GM19372 (cell line): ENCODE data around the gene TAF1A.

Experiments used
- ATAC-seq: cut with Tn5 transposase; IDR thresholded peaks from one replicate; pipeline ENCODE4 v1.9.1; 2021; ENCODE audit warnings: mild to moderate bottlenecking, low read depth, moderate library complexity; ENCODE audit not compliant: unreplicated experiment

TAF1A gene

GRCh38 chr1:222540598-222540995, 49.1 kb downstream of the TAF1A start:
- ATAC-seq: no peak

GRCh38 chr1:222539951-222540597, 49.7 kb downstream of the TAF1A start:
- ATAC-seq: no peak

- no peak for ATAC-seq
Measured at GRCh38 chr1:222535455-222535854, 54.3 kb downstream of the TAF1A start.

- no peak for ATAC-seq
Measured at GRCh38 chr1:222530852-222531251, 58.9 kb downstream of the TAF1A start.

- no peak for ATAC-seq
Measured at GRCh38 chr1:222529916-222530315, 59.8 kb downstream of the TAF1A start.

GRCh38 chr1:222529181-222529580, 60.6 kb downstream of the TAF1A start:
- ATAC-seq: no peak

GRCh38 chr1:222525951-222526350, 63.8 kb downstream of the TAF1A start:
- no peak for ATAC-seq

GRCh38 chr1:222523852-222524251, 65.9 kb downstream of the TAF1A start:
- ATAC-seq: no peak

GRCh38 chr1:222522105-222522915, 67.4 kb downstream of the TAF1A start:
- no peak for ATAC-seq

- ATAC-seq: no peak
Measured at GRCh38 chr1:222521299-222522104, 68.2 kb downstream of the TAF1A start.
